AG08395 (cell line): ENCODE results near the gene ADSS2.
"Not testable (repeated sequence)": the region's sequence is repeated elsewhere in the genome, so short reads cannot be mapped to it uniquely, and the experiment has no call there.

Experiments used
- DNase-seq: peaks from one replicate; pipeline ENCODE4 v3.0.0; 2012; ENCODE audit warnings: mixed read lengths, low spot score

Gene ADSS2

GRCh38 chr1:244451539-244451950 lies at the start of gene ADSS2:
ADSS2 (minus strand) TSS chr1:244451909; CDS start chr1:244451817, 92 bp downstream.
- DNase-seq, result no peak

GRCh38 chr1:244500515-244500914 lies 48.8 kb upstream of the ADSS2 start:
- DNase-seq, result not testable (repeated sequence)

- DNase-seq, result not testable (repeated sequence)
Measured at GRCh38 chr1:244499484-244499883, 47.8 kb upstream of the ADSS2 start.

- no peak for DNase-seq
Measured at GRCh38 chr1:244497805-244498204, 46.1 kb upstream of the ADSS2 start.

GRCh38 chr1:244496186-244496585 lies 44.5 kb upstream of the ADSS2 start:
- no peak for DNase-seq

GRCh38 chr1:244494653-244495052 lies 42.9 kb upstream of the ADSS2 start:
- DNase-seq, result no peak

- not testable (repeated sequence) for DNase-seq
Measured at GRCh38 chr1:244484971-244485370, 33.3 kb upstream of the ADSS2 start.

GRCh38 chr1:244473059-244473605 lies 21.4 kb upstream of the ADSS2 start:
- DNase-seq, result no peak

GRCh38 chr1:244466724-244467123 lies 15.0 kb upstream of the ADSS2 start:
- no peak for DNase-seq

GRCh38 chr1:244461245-244462071 lies 9.7 kb upstream of the ADSS2 start, which contains the start of gene CATSPERE:
CATSPERE (plus strand) TSS chr1:244461273; CDS start chr1:244461430, 157 bp downstream.
- peak; percentile 95 for DNase-seq

GRCh38 chr1:244460197-244460596 lies 8.5 kb upstream of the ADSS2 start:
- DNase-seq, result no peak

GRCh38 chr1:244458781-244459180 lies 7.1 kb upstream of the ADSS2 start:
- DNase-seq, result no peak

- no peak for DNase-seq
Measured at GRCh38 chr1:244456586-244456985, 4.9 kb upstream of the ADSS2 start.

GRCh38 chr1:244454412-244454811 lies 2.7 kb upstream of the ADSS2 start:
- no peak for DNase-seq

GRCh38 chr1:244451951-244452795 lies 464 bp upstream of the ADSS2 start:
- DNase-seq, result peak; percentile 98

- DNase-seq, result peak; percentile 47
Measured at GRCh38 chr1:244450597-244451538, 841 bp downstream of the ADSS2 start.

GRCh38 chr1:244449936-244450508 lies 1.7 kb downstream of the ADSS2 start:
- DNase-seq, result no peak

GRCh38 chr1:244448279-244449036 lies 3.3 kb downstream of the ADSS2 start:
- DNase-seq, result no peak

- DNase-seq, result no peak
Measured at GRCh38 chr1:244447552-244447951, 4.2 kb downstream of the ADSS2 start.

- DNase-seq, result no peak
Measured at GRCh38 chr1:244447024-244447423, 4.7 kb downstream of the ADSS2 start.
